ENCODE results near the gene GNG12. TPM values are rescaled to one million over a fixed set of nuclear protein-coding genes. Genes with fewer than 3 reads are reported as not detected.
"Not testable (repeated sequence)": the region's sequence is repeated elsewhere in the genome, so short reads cannot be mapped to it uniquely, and the experiment has no call there.

GNG12 gene
- total RNA-seq, 3 donors from 2014 or later = 85.0 to 191 (median 158) TPM

DNA sequence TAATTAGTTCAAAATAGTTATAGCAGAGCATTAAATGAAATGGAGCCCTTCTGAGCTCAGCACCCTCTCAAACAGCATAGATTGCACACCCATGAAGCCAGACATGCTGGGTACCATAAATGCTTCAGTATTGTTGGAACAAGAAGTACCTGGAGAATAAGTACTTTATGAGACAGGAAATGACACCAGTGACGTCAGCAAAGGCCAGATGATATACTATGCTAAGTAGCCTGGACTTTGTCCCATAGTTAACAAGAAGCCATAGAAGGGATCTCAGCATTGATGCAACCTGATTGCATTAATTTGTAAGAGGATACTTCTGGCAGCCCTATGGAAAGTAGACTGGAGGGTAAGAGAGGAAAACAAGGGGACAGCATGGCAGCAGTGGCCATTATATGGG is 164.6 kb downstream of the GNG12 start:
- ATAC-seq = peak; percentile 99
- TF ChIP-seq, protein P1, sequence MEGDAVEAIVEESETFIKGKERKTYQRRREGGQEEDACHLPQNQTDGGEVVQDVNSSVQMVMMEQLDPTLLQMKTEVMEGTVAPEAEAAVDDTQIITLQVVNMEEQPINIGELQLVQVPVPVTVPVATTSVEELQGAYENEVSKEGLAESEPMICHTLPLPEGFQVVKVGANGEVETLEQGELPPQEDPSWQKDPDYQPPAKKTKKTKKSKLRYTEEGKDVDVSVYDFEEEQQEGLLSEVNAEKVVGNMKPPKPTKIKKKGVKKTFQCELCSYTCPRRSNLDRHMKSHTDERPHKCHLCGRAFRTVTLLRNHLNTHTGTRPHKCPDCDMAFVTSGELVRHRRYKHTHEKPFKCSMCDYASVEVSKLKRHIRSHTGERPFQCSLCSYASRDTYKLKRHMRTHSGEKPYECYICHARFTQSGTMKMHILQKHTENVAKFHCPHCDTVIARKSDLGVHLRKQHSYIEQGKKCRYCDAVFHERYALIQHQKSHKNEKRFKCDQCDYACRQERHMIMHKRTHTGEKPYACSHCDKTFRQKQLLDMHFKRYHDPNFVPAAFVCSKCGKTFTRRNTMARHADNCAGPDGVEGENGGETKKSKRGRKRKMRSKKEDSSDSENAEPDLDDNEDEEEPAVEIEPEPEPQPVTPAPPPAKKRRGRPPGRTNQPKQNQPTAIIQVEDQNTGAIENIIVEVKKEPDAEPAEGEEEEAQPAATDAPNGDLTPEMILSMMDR (IDR thresholded peaks at IDR 0.05) = no peak
- intact Hi-C loops (cut with DNase I, micrococcal nuclease) = no loop called here
- Histone ChIP-seq H3K4me3 (no peak overlapping the region), H3K36me3 (ENCODE audit: low read depth) (no peaks in the 10 kb centered on the region), H3K9me3 (no peaks in the 10 kb centered on the region), H3K4me1 (ENCODE audit: low read depth) (no peaks in the 10 kb centered on the region)
- peak in 1 of 3 donors; percentile 92 for DNase-seq

DNA sequence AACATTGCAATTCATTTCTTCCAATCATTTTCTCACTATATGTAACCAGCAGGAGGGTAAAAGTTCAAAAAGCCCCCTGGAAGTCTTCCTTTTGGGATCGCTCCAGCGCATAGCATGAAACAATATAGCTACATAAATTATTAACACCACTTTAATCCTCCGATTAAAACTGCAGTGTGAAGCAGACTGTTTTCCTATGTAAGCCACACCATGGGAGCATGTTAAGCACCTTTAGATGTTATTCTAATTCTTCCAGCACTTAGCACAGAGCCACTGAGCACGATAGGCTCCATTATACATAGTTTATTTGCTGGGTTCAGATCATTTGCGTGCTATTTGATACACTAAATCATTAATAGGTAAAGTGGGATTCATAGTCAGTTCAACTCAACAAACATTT is 166.6 kb downstream of the GNG12 start:
- intact Hi-C loops (cut with DNase I, micrococcal nuclease) = no loop called here
- TF ChIP-seq, protein P1 (IDR thresholded peaks at IDR 0.05) = no peak
- DNase-seq (no peak), ATAC-seq (no peak)
- Histone ChIP-seq H3K9me3 (no peaks in the 10 kb centered on the region), H3K4me3 (no peak overlapping the region), H3K36me3 (ENCODE audit: low read depth) (no peaks in the 10 kb centered on the region), H3K4me1 (ENCODE audit: low read depth) (no peaks in the 10 kb centered on the region)

DNA sequence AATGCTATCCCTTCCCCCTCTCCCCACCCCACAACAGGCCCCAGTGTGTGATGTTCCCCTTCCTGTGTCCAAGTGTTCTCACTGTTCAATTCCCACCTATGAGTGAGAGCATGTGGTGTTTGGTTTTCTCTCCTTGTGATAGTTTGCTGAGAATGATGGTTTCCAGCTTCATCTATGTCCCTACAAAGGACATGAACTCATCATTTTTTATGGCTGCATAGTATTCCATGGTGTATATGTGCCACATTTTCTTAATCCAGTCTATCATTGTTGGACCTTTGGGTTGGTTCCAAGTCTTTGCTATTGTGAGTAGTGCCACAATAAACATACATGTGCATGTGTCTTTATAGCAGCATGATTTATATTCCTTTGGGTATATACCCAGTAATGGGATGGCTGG is 168.0 kb downstream of the GNG12 start:
- intact Hi-C loops (cut with DNase I, micrococcal nuclease); ATAC-seq; H3K9me3 ChIP-seq; H3K36me3 ChIP-seq (ENCODE audit: low read depth); H3K4me3 ChIP-seq; DNase-seq; H3K4me1 ChIP-seq (ENCODE audit: low read depth): not testable (repeated sequence)

DNA sequence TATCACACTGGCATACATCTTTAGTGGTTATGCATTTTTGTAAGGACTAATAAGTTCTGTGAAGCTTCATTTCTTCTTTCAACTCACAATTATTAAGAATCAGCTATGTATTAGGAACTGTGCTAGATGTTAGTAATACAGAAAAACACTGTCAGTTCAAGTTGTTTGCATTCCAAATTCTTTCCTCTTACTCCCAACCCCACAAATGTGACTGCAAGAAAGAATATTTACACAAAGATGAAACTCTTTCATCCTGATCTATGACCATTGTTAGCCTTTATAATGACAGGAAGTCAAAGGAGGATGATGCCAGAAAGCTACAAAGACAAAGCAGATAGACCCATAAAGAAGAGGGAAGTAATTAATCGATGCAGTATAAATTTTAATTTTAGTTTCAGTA is 169.2 kb downstream of the GNG12 start:
- ATAC-seq = no peak

DNA sequence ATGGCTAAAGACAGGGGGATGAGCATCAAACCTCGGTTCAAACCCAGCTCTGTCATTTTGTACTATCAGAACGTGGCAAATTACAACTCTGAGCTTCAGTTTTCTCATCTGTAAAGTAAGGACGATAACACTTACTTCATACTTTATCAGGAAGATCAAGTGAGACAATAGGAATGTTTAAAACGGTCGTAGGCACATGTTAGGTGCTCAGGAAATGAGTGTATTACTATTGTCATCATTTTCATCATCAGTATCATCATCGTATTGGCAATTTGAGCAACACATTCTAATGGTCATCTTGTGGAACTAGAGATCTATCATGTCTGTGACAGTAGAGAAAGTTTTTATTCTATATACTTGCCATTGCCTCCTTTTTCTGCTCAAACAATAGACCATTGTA is 170.4 kb downstream of the GNG12 start:
- Histone ChIP-seq H3K4me1 (ENCODE audit: low read depth) (no peaks in the 10 kb centered on the region), H3K9me3 (no peaks in the 10 kb centered on the region), H3K4me3 (no peak overlapping the region), H3K36me3 (ENCODE audit: low read depth) (no peaks in the 10 kb centered on the region)
- ATAC-seq = no peak
- DNase-seq = no peak
- TF ChIP-seq, protein P1 (IDR thresholded peaks at IDR 0.05) = no peak
- intact Hi-C loops (cut with DNase I, micrococcal nuclease) = no loop called here

More for the DNA sequence above, 169.2 kb downstream of the GNG12 start:
- intact Hi-C loops (cut with DNase I, micrococcal nuclease) = no loop called here
- TF ChIP-seq, protein P1 (IDR thresholded peaks at IDR 0.05) = no peak
- no peaks in the 10 kb centered on the region for H3K36me3 ChIP-seq (ENCODE audit: low read depth)
- no peak overlapping the region for H3K4me3 ChIP-seq
- DNase-seq = no peak
- H3K4me1 ChIP-seq (ENCODE audit: low read depth) = no peaks in the 10 kb centered on the region
- no peaks in the 10 kb centered on the region for H3K9me3 ChIP-seq

DNA sequence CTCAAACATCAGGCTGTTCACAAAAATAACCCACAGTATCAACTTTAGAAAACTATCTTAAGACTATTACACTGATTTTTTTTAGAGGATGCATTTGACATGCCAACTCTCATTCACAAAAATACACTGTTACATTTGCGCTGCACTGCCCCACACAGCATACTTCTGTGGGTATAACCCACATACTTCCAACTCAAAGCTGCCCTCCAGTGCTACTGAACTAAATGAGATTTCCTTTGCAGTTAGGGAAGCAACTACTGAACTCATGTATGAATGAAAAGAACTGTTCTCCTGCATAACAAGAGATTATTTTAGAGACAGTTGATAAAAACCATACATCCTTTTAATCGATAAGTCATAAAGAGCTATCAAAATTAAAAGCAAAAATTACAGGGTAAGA is 174.0 kb downstream of the GNG12 start:
- H3K36me3 ChIP-seq (ENCODE audit: low read depth) = no peaks in the 10 kb centered on the region
- no peaks in the 10 kb centered on the region for H3K4me1 ChIP-seq (ENCODE audit: low read depth)
- TF ChIP-seq, protein P1 (IDR thresholded peaks at IDR 0.05) = no peak
- no peaks in the 10 kb centered on the region for H3K9me3 ChIP-seq
- H3K4me3 ChIP-seq = no peak overlapping the region
- intact Hi-C loops (cut with DNase I, micrococcal nuclease) = no loop called here
- DNase-seq (no peak), ATAC-seq (no peak)

DNA sequence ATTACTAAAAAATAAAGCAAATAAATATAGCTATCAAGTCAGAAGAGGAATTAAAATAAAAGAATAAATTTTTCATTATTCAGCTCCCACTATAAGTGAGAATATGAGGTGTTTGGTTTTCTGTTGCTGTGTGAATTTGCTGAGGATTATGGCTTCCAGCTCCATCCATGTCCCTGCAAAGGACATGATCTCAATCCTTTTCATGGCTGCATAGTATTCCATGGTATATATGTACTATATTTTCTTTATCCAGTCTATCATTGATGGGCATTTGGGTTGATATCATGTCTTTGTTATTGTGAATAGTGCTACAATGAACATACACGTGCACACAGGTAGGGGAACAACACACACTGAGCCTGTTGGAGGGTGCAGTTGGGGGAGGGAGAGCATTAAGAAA is 176.1 kb downstream of the GNG12 start:
- H3K4me3 ChIP-seq; intact Hi-C loops (cut with DNase I, micrococcal nuclease); ATAC-seq; DNase-seq; H3K4me1 ChIP-seq (ENCODE audit: low read depth); H3K9me3 ChIP-seq; H3K36me3 ChIP-seq (ENCODE audit: low read depth): not testable (repeated sequence)

Data from mucosa of descending colon (tissue), 3 donors.